OCI-LY1 (cell line): Measurements from ENCODE around the gene PRAC1.

ENCODE experiments used
- H2AFZ ChIP-seq: fragments of 200-600 bp; sonication (generic), shearing (Covaris generic); 2 replicates; pipeline ENCODE4 v1.6.0; 2014; ENCODE audit warnings: antibody characterized with exemption, mild to moderate bottlenecking, low read length
- H3F3A ChIP-seq: fragments of 200-600 bp; sonication (generic), shearing (Covaris generic); 2 replicates; pipeline ENCODE4 v1.6.0; 2014; ENCODE audit warnings: mild to moderate bottlenecking, antibody characterized with exemption, low read length, moderate library complexity; ENCODE audit not compliant: insufficient read depth
- H3K27ac ChIP-seq: fragments of 200-600 bp; sonication (generic); 2 replicates; pipeline ENCODE4 v1.5.1; 2014; ENCODE audit warnings: low read length, mixed run types, mild to moderate bottlenecking, low read depth; ENCODE audit not compliant: poor library complexity, severe bottlenecking
- H3K27me3 ChIP-seq: fragments of 200-600 bp; sonication (generic); 2 replicates; pipeline ENCODE4 v1.6.0; 2014; ENCODE audit warnings: antibody characterized with exemption, mild to moderate bottlenecking, low read length, moderate library complexity; ENCODE audit not compliant: insufficient read depth
- H3K36me3 ChIP-seq: fragments of 200-600 bp; sonication (generic); 2 replicates; pipeline ENCODE4 v1.6.1; 2014; ENCODE audit warnings: mild to moderate bottlenecking, antibody characterized with exemption, low read length, moderate library complexity, mixed read lengths; ENCODE audit not compliant: insufficient read depth
- H3K4me1 ChIP-seq: fragments of 200-600 bp; sonication (generic); 2 replicates; pipeline ENCODE4 v1.5.1; 2014; ENCODE audit warnings: mild to moderate bottlenecking, low read length, moderate library complexity; ENCODE audit not compliant: insufficient read depth, severe bottlenecking
- H3K4me2 ChIP-seq: fragments of 200-600 bp; sonication (generic), shearing (Covaris generic); 2 replicates; pipeline ENCODE4 v1.6.1; 2014; ENCODE audit warnings: low read length
- H3K4me3 ChIP-seq: fragments of 200-600 bp; sonication (generic); 2 replicates; pipeline ENCODE4 v1.5.1; 2014; ENCODE audit warnings: low read length, low read depth, mild to moderate bottlenecking, mixed read lengths; ENCODE audit not compliant: poor library complexity, severe bottlenecking
- H3K79me2 ChIP-seq: fragments of 200-600 bp; shearing (Covaris generic); 2 replicates; pipeline ENCODE4 v1.6.1; 2016; ENCODE audit warnings: mixed run types, low read length, mixed read lengths; ENCODE audit not compliant: insufficient read depth
- H3K9ac ChIP-seq: fragments of 200-600 bp; sonication (generic), shearing (Covaris generic); 2 replicates; pipeline ENCODE4 v1.6.1; 2014; ENCODE audit warnings: mild to moderate bottlenecking, low read length, mixed read lengths
- H3K9me2 ChIP-seq: fragments of 200-600 bp; sonication (generic), shearing (Covaris generic); 2 replicates; pipeline ENCODE4 v1.6.1; 2014; ENCODE audit warnings: low read depth, mild to moderate bottlenecking, low read length, mixed read lengths
- H3K9me3 ChIP-seq: fragments of 200-600 bp; shearing (Covaris generic); 2 replicates; pipeline ENCODE4 v1.6.1; 2014; ENCODE audit warnings: low read length, mixed read lengths
- H4K20me1 ChIP-seq: fragments of 200-600 bp; sonication (generic), shearing (Covaris generic); 2 replicates; pipeline ENCODE4 v1.6.0; 2016; ENCODE audit warnings: mild to moderate bottlenecking, low read length; ENCODE audit not compliant: insufficient read depth
- EZH2 ChIP-seq: fragments of 200-600 bp; sonication (generic), shearing (Covaris generic); IDR thresholded peaks from 2 replicates; pipeline ENCODE4 v1.8.0; 2017; ENCODE audit warnings: borderline replicate concordance, mixed run types, mild to moderate bottlenecking, antibody characterized with exemption, low read length, moderate library complexity, mixed read lengths
- TF ChIP-seq, protein P1 (sequence below): fragments of 200-600 bp; sonication (generic), shearing (Covaris generic); IDR thresholded peaks from 2 replicates; pipeline ENCODE4 v1.5.1; 2017; ENCODE audit warnings: mild to moderate bottlenecking, antibody characterized with exemption, low read length, moderate library complexity, mixed read lengths

The PRAC1 gene

DNA sequence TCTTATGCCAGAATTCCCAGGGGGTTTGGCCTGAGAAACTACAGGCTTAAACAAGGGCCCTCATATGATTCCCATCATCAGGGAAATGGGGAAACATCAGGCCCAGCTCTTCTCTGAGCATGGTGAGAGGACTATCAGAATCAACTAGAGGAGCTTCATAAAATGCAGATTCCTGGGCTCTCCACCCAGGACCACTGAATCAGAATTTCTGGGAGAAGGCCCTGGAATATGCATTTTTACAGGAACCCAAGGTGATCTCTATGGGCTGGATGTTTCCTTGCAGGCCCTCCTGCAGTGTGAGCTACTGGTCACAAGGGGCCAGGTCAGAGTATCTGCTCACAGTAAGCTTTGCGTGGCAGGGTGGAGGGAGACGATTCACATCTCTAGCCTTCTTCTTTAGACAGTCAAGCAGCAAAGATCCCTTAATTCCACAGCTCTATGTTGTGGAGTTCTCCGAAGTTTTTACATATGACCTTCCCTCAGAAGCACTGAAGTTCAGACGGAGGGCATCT is 45.0 kb upstream of the PRAC1 start:
- H3F3A ChIP-seq = no peaks in the 10 kb centered on the region
- no peak for TF ChIP-seq EZH2
- TF ChIP-seq, protein P1, sequence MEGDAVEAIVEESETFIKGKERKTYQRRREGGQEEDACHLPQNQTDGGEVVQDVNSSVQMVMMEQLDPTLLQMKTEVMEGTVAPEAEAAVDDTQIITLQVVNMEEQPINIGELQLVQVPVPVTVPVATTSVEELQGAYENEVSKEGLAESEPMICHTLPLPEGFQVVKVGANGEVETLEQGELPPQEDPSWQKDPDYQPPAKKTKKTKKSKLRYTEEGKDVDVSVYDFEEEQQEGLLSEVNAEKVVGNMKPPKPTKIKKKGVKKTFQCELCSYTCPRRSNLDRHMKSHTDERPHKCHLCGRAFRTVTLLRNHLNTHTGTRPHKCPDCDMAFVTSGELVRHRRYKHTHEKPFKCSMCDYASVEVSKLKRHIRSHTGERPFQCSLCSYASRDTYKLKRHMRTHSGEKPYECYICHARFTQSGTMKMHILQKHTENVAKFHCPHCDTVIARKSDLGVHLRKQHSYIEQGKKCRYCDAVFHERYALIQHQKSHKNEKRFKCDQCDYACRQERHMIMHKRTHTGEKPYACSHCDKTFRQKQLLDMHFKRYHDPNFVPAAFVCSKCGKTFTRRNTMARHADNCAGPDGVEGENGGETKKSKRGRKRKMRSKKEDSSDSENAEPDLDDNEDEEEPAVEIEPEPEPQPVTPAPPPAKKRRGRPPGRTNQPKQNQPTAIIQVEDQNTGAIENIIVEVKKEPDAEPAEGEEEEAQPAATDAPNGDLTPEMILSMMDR = no peak
- H3K27me3 ChIP-seq = no peaks in the 10 kb centered on the region

DNA sequence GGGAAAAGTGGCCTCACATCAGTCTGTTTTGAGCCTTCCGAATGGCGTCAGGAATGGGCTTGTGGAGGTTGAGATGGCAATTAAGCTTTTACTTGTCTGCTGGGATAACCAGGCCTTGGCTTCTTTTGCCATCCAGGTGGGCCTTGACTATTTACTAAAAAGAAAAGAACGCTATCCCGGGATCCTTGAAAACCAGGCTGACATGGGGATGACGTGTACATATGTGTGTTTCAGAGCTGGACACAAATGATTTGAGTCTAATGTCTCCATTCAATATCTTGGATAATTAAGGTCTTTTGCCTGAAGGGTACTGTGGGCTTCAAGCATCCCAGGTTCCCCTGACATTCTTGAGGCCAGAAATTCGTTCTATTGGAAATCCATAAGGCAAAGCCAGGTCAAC is 38.8 kb upstream of the PRAC1 start:
- Histone ChIP-seq H3K27ac (no peak overlapping the region), H3F3A (no peaks in the 10 kb centered on the region), H3K36me3 (no peaks in the 10 kb centered on the region), H3K79me2 (no peaks in the 10 kb centered on the region), H3K9me3 (no peaks in the 10 kb centered on the region), H3K4me3 (no peak overlapping the region), H3K9me2 (no peaks in the 10 kb centered on the region), H2AFZ (no peak overlapping the region), H4K20me1 (no peaks in the 10 kb centered on the region), H3K27me3 (no peaks in the 10 kb centered on the region), H3K4me1 (no peaks in the 10 kb centered on the region), H3K4me2 (no peak overlapping the region), H3K9ac (no peak overlapping the region)
- TF ChIP-seq EZH2 = no peak
- TF ChIP-seq, protein P1 = no peak

More for the DNA sequence above, 45.0 kb upstream of the PRAC1 start:
- H4K20me1 ChIP-seq = no peaks in the 10 kb centered on the region
- H3K79me2 ChIP-seq = no peaks in the 10 kb centered on the region
- no peaks in the 10 kb centered on the region for H3K9me2 ChIP-seq
- no peak overlapping the region for H2AFZ ChIP-seq
- no peak overlapping the region for H3K4me2 ChIP-seq
- no peak overlapping the region for H3K27ac ChIP-seq
- no peaks in the 10 kb centered on the region for H3K4me1 ChIP-seq
- no peak overlapping the region for H3K4me3 ChIP-seq
- H3K9ac ChIP-seq = no peak overlapping the region
- H3K9me3 ChIP-seq = no peaks in the 10 kb centered on the region
- no peaks in the 10 kb centered on the region for H3K36me3 ChIP-seq

DNA sequence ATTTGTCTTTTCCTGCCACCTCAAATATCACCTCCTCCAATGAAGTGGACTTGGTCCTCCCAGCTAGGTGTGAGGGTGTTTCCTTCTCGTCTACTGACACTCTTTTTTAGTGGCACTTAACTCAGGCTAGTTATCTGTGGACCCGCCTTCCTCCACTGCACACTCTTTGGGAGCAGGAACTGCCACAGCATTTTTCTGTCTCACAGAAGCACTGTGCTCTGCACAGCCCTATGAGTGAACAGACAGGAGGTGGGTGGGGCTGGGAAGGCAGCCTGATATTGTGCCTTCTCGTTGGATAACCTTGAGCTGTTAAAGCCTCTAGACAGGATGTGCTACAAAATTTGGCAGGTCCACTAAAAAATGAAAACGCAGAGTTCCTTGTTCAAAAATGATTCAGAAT is 38.1 kb upstream of the PRAC1 start:
- Histone ChIP-seq H3K36me3 (no peaks in the 10 kb centered on the region), H4K20me1 (no peaks in the 10 kb centered on the region; the same call in 1 of the 2 replicates), H3K27ac (no peak overlapping the region), H3K9me3 (no peaks in the 10 kb centered on the region), H3K27me3 (no peaks in the 10 kb centered on the region), H3K4me3 (no peak overlapping the region), H3F3A (no peaks in the 10 kb centered on the region), H3K9me2 (no peaks in the 10 kb centered on the region), H3K9ac (no peak overlapping the region), H3K4me1 (no peaks in the 10 kb centered on the region), H3K79me2 (no peaks in the 10 kb centered on the region), H3K4me2 (no peak overlapping the region), H2AFZ (no peak overlapping the region)
- TF ChIP-seq EZH2 = no peak
- TF ChIP-seq, protein P1 = no peak
